Neural cell (in vitro differentiated cells): ENCODE measurements around the gene TMEM128. TPM values are rescaled to one million over a fixed set of nuclear protein-coding genes. Genes with fewer than 3 reads are reported as not detected.

ENCODE experiments used
- H2AFZ ChIP-seq: fragments of 200-600, 300-800 bp; sonication (generic), shearing (Covaris generic); 2 replicates; pipeline ENCODE4 v1.6.0; 2014; ENCODE audit warnings: low read depth, mild to moderate bottlenecking, antibody characterized with exemption, low read length, moderate library complexity
- H3F3A ChIP-seq: fragments of 200-600 bp; shearing (Covaris generic); 2 replicates; pipeline ENCODE4 v1.6.1; 2016; ENCODE audit warnings: mild to moderate bottlenecking, moderate library complexity, mixed read lengths, antibody characterized with exemption, low read length; ENCODE audit not compliant: insufficient read depth, poor library complexity, severe bottlenecking
- H3K27ac ChIP-seq: fragments of 200-600, 300-800 bp; sonication (generic), shearing (Covaris generic); 2 replicates; pipeline ENCODE4 v1.5.1; 2014; ENCODE audit warnings: mild to moderate bottlenecking, low read length, moderate library complexity
- H3K27me3 ChIP-seq: fragments of 300-800, 200-600 bp; sonication (generic), shearing (Covaris generic); 2 replicates; pipeline ENCODE4 v1.6.0; 2014; ENCODE audit warnings: mild to moderate bottlenecking, low read depth, low read length, moderate library complexity; ENCODE audit not compliant: insufficient read depth
- H3K36me3 ChIP-seq: fragments of 300-800, 200-600 bp; sonication (generic), shearing (Covaris generic); 2 replicates; pipeline ENCODE4 v1.5.1; 2014; ENCODE audit warnings: mild to moderate bottlenecking, antibody characterized with exemption, low read length, moderate library complexity; ENCODE audit not compliant: insufficient read depth
- H3K4me2 ChIP-seq: fragments of 300-800, 200-600 bp; sonication (generic), shearing (Covaris generic); 2 replicates; pipeline ENCODE4 v1.6.0; 2014; ENCODE audit warnings: mild to moderate bottlenecking, low read length
- H3K4me3 ChIP-seq: fragments of 300-800, 200-600 bp; sonication (generic), shearing (Covaris generic); 2 replicates; pipeline ENCODE4 v1.5.1; 2014; ENCODE audit warnings: mild to moderate bottlenecking, low read length, moderate library complexity
- H3K79me2 ChIP-seq: fragments of 200-600 bp; shearing (Covaris generic); replicated peaks from 2 replicates; pipeline ENCODE4 v1.6.0; 2014; ENCODE audit warnings: mild to moderate bottlenecking, low read length, moderate library complexity; ENCODE audit not compliant: insufficient read depth
- H3K9ac ChIP-seq: fragments of 300-800, 200-600 bp; sonication (generic), shearing (Covaris generic); 2 replicates; pipeline ENCODE4 v1.6.1; 2016; ENCODE audit warnings: mild to moderate bottlenecking, low read length, mixed read lengths
- H3K9me2 ChIP-seq: fragments of 200-600 bp; shearing (Covaris generic); 2 replicates; pipeline ENCODE4 v1.6.1; 2016; ENCODE audit warnings: mild to moderate bottlenecking, low read length, mixed read lengths; ENCODE audit not compliant: insufficient read depth
- H3K9me3 ChIP-seq: fragments of 200-600, 300-800 bp; sonication (generic), shearing (Covaris generic); 2 replicates; pipeline ENCODE4 v1.6.1; 2016; ENCODE audit warnings: mild to moderate bottlenecking, mixed run types, low read length, moderate library complexity, mixed read lengths
- H4K20me1 ChIP-seq: fragments of 200-600 bp; shearing (Covaris generic); 2 replicates; pipeline ENCODE4 v1.6.1; 2016; ENCODE audit warnings: mild to moderate bottlenecking, mixed run types; ENCODE audit not compliant: insufficient read depth
- EP300 ChIP-seq: fragments of 450-650 bp; conservative IDR thresholded peaks from 2 replicates; pipeline ENCODE4 v1.6.1; 2014; ENCODE audit warnings: antibody characterized with exemption, mild to moderate bottlenecking, moderate library complexity; ENCODE audit not compliant: poor library complexity, severe bottlenecking
- EZH2 ChIP-seq: fragments of 200-600, 300-800 bp; shearing (Covaris generic), sonication (generic); IDR thresholded peaks from 2 replicates; pipeline ENCODE4 v1.6.1; 2014; ENCODE audit warnings: antibody characterized with exemption, low read length, borderline replicate concordance, mild to moderate bottlenecking; ENCODE audit not compliant: insufficient read depth, poor library complexity, severe bottlenecking
- MXI1 ChIP-seq: fragments of 450-650 bp; conservative IDR thresholded peaks from 2 replicates; pipeline ENCODE4 v1.6.1; 2014; ENCODE audit warnings: antibody characterized with exemption, mild to moderate bottlenecking; ENCODE audit not compliant: poor library complexity, severe bottlenecking
- POLR2AphosphoS5 ChIP-seq: IDR thresholded peaks from 2 replicates; pipeline ENCODE4 v1.6.1; 2012
- RAD21 ChIP-seq: fragments of 450-650 bp; conservative IDR thresholded peaks from 2 replicates; pipeline ENCODE4 v1.6.1; 2014; ENCODE audit warnings: antibody characterized with exemption, mild to moderate bottlenecking, moderate library complexity
- SMC3 ChIP-seq: fragments of 450-650 bp; conservative IDR thresholded peaks from 2 replicates; pipeline ENCODE4 v1.6.1; 2014; ENCODE audit warnings: antibody characterized with exemption, mild to moderate bottlenecking, moderate library complexity; ENCODE audit not compliant: poor library complexity
- TAF1 ChIP-seq: IDR thresholded peaks from 2 replicates; pipeline ENCODE4 v1.6.1; 2012; ENCODE audit warnings: low read depth
- polyA plus RNA-seq: library from polyadenylated mRNA; depleted of rRNA; stranded (reverse); fragments of >200 nt; gene quantifications from 2 replicates; pipeline ENCODE4 v1.2.3, GENCODE V29; 2014
- TF ChIP-seq, protein P1 (sequence below): fragments of 450-650 bp; IDR thresholded peaks from 2 replicates; pipeline ENCODE4 v1.5.1; 2014; ENCODE audit warnings: antibody characterized with exemption, mild to moderate bottlenecking, moderate library complexity; ENCODE audit not compliant: poor library complexity, severe bottlenecking
- TF ChIP-seq, protein P2 (sequence below): IDR thresholded peaks from 2 replicates; pipeline ENCODE4 v1.6.1; 2012; ENCODE audit warnings: borderline replicate concordance

Gene TMEM128
- polyA plus RNA-seq, 1 donor from 2014 or later: 93.6 TPM

- Histone ChIP-seq H3F3A (no peaks in the 10 kb centered on the region), H3K27me3 (no peaks in the 10 kb centered on the region), H3K9me2 (no peaks in the 10 kb centered on the region), H3K36me3 (no peaks in the 10 kb centered on the region), H2AFZ (no peak overlapping the region), H3K4me3 (no peak overlapping the region), H3K9me3 (no peaks in the 10 kb centered on the region), H3K79me2 (no peaks in the 10 kb centered on the region), H3K9ac (no peak overlapping the region), H3K27ac (no peak overlapping the region), H4K20me1 (no peaks in the 10 kb centered on the region), H3K4me2 (no peak overlapping the region)
- TF ChIP-seq EP300: no peak
- TF ChIP-seq MXI1: no peak
- no peak for TF ChIP-seq RAD21
- TF ChIP-seq, protein P1, sequence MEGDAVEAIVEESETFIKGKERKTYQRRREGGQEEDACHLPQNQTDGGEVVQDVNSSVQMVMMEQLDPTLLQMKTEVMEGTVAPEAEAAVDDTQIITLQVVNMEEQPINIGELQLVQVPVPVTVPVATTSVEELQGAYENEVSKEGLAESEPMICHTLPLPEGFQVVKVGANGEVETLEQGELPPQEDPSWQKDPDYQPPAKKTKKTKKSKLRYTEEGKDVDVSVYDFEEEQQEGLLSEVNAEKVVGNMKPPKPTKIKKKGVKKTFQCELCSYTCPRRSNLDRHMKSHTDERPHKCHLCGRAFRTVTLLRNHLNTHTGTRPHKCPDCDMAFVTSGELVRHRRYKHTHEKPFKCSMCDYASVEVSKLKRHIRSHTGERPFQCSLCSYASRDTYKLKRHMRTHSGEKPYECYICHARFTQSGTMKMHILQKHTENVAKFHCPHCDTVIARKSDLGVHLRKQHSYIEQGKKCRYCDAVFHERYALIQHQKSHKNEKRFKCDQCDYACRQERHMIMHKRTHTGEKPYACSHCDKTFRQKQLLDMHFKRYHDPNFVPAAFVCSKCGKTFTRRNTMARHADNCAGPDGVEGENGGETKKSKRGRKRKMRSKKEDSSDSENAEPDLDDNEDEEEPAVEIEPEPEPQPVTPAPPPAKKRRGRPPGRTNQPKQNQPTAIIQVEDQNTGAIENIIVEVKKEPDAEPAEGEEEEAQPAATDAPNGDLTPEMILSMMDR: no peak
- no peak for TF ChIP-seq POLR2AphosphoS5
- no peak for TF ChIP-seq SMC3
- no peak for TF ChIP-seq EZH2
- TF ChIP-seq, protein P2, sequence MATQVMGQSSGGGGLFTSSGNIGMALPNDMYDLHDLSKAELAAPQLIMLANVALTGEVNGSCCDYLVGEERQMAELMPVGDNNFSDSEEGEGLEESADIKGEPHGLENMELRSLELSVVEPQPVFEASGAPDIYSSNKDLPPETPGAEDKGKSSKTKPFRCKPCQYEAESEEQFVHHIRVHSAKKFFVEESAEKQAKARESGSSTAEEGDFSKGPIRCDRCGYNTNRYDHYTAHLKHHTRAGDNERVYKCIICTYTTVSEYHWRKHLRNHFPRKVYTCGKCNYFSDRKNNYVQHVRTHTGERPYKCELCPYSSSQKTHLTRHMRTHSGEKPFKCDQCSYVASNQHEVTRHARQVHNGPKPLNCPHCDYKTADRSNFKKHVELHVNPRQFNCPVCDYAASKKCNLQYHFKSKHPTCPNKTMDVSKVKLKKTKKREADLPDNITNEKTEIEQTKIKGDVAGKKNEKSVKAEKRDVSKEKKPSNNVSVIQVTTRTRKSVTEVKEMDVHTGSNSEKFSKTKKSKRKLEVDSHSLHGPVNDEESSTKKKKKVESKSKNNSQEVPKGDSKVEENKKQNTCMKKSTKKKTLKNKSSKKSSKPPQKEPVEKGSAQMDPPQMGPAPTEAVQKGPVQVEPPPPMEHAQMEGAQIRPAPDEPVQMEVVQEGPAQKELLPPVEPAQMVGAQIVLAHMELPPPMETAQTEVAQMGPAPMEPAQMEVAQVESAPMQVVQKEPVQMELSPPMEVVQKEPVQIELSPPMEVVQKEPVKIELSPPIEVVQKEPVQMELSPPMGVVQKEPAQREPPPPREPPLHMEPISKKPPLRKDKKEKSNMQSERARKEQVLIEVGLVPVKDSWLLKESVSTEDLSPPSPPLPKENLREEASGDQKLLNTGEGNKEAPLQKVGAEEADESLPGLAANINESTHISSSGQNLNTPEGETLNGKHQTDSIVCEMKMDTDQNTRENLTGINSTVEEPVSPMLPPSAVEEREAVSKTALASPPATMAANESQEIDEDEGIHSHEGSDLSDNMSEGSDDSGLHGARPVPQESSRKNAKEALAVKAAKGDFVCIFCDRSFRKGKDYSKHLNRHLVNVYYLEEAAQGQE: no peak
- no peak for TF ChIP-seq TAF1
Measured at GRCh38 chr4:4271912-4272311, 23.9 kb upstream of the TMEM128 start.

GRCh38 chr4:4270529-4270928, 22.5 kb upstream of the TMEM128 start:
- H3K79me2 ChIP-seq: no peaks in the 10 kb centered on the region
- H3F3A ChIP-seq: no peaks in the 10 kb centered on the region
- H3K9ac ChIP-seq: no peak overlapping the region
- no peak overlapping the region for H2AFZ ChIP-seq
- no peak overlapping the region for H3K4me3 ChIP-seq
- H3K9me2 ChIP-seq: no peaks in the 10 kb centered on the region
- H3K36me3 ChIP-seq: no peaks in the 10 kb centered on the region
- TF ChIP-seq SMC3 (no peak), EP300 (no peak), TAF1 (no peak), RAD21 (no peak), POLR2AphosphoS5 (no peak), EZH2 (no peak), MXI1 (no peak)
- TF ChIP-seq, protein P2: no peak
- TF ChIP-seq, protein P1: no peak
- no peaks in the 10 kb centered on the region for H3K27me3 ChIP-seq
- no peaks in the 10 kb centered on the region for H4K20me1 ChIP-seq
- H3K4me2 ChIP-seq: no peak overlapping the region
- H3K27ac ChIP-seq: no peak overlapping the region
- H3K9me3 ChIP-seq: no peaks in the 10 kb centered on the region
